Lower leg skin (tissue), 3 donors: ENCODE results near the gene CELF5.

Experiments
- CTCF ChIP-seq, 3 donors: fragments of 450-650 bp; IDR thresholded peaks; one replicate each; pipeline ENCODE4 v1.5.1; 2016; ENCODE audit warnings: antibody characterized with exemption in 3 of 3, mild to moderate bottlenecking in 3 of 3, moderate library complexity in 2 of 3
- POLR2A ChIP-seq, 2 donors: fragments of 450-650 bp; IDR thresholded peaks; one replicate each; pipeline ENCODE4 v1.6.1; 2016 to 2017; ENCODE audit warnings: antibody characterized with exemption in 2 of 2, mild to moderate bottlenecking in 1 of 2, moderate library complexity in 1 of 2

GRCh38 chr19:3206216-3206953 lies 18.1 kb upstream of the CELF5 start:
- TF ChIP-seq POLR2A (IDR thresholded peaks at IDR 0.05) (no peak), CTCF (IDR thresholded peaks at IDR 0.05) (no peak)
